ENCODE results near the gene MBD5.
A peak's percentile ranks its signal among the peaks of the same experiment; 100 is the strongest.

MBD5 gene

GRCh38 chr2:148172131-148172753, 151.4 kb downstream of the MBD5 start:
- WGBS, 2 donors (ENCODE audit: extremely low coverage in 2 of 2, insufficient read length in 2 of 2, insufficient replicate concordance in 1 of 2), result no CpG with 5 or more reads among the region's 6 CpGs
- Histone ChIP-seq H3K4me3 (ENCODE audit: low read length in 2 of 2) (no peak overlapping the region), H3K9me3 (replicated peaks in 1 of 2; ENCODE audit: control insufficient read depth in 2 of 2, insufficient read depth in 1 of 2, low read depth in 1 of 2, low read length in 2 of 2) (peaks cover 0 to 2% of the 10 kb centered on the region in 2 donors), H2AFZ (ENCODE audit: low read length) (no peak overlapping the region), H3K27ac (replicated peaks; ENCODE audit: low read length) (no peak overlapping the region), H3K18ac (ENCODE audit: low read length) (no peak overlapping the region), H3K27me3 (ENCODE audit: control insufficient read depth in 3 of 3, insufficient read depth in 3 of 3, low read depth in 1 of 3, low read length in 3 of 3) (no peaks in the 10 kb centered on the region), H2BK5ac (ENCODE audit: low read length) (no peak overlapping the region), H3K9ac (ENCODE audit: low read depth, low read length, poor library complexity) (no peak overlapping the region), H3K36me3 (replicated peaks in 1 of 2; ENCODE audit: control insufficient read depth in 2 of 2, insufficient read depth in 2 of 2, low read length in 2 of 2) (no peaks in the 10 kb centered on the region), H2BK15ac (ENCODE audit: low read length) (no peak overlapping the region), H2BK120ac (ENCODE audit: low read depth, low read length) (no peak overlapping the region), H4K91ac (ENCODE audit: low read depth, low read length, poor library complexity) (no peak overlapping the region), H2BK12ac (ENCODE audit: low read length) (no peak overlapping the region), H3K4ac (ENCODE audit: low read length) (no peak overlapping the region), H3K23ac (ENCODE audit: low read depth, low read length, poor library complexity) (peak overlapping the region; percentile 16), H3K4me2 (ENCODE audit: insufficient read depth, low read length, poor library complexity, severe bottlenecking) (no peak overlapping the region), H4K8ac (ENCODE audit: low read depth, low read length) (no peak overlapping the region), H2AK5ac (ENCODE audit: low read depth, low read length) (no peak overlapping the region), H3K14ac (ENCODE audit: low read length) (peak overlapping the region; percentile 32), H3K4me1 (ENCODE audit: control insufficient read depth in 2 of 2, insufficient read depth in 1 of 2, low read depth in 1 of 2, low read length in 2 of 2) (no peaks in the 10 kb centered on the region), H3K79me1 (ENCODE audit: low read depth, low read length) (no peaks in the 10 kb centered on the region)
- no peak for DNase-seq (ENCODE audit: low spot score)

DNA sequence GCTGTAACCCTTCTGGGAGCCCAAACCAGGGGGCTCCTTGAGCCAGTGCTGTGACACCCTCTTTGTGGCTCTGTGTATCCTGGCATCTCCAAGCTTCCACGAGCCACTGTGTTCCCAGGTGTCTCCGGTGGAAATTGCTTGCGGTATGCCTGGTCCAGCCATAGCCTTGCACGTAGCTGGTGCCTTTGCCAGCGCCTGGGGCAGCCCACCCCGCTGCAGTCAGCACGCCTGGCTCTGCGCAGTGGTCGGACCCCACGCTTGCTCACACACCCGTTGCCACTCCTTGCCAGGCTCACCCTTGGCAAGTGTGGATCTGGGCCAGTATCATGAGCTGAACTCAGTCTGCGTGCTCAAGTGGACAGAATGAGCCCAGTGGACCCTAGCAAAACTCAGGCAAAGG, 152.3 kb downstream of the MBD5 start:
- H4K91ac ChIP-seq (ENCODE audit: low read depth, low read length, poor library complexity), result no peak overlapping the region
- no peak overlapping the region for H2BK120ac ChIP-seq (ENCODE audit: low read depth, low read length)
- H2AK5ac ChIP-seq (ENCODE audit: low read depth, low read length), result no peak overlapping the region
- peak overlapping the region; percentile 41 for H3K18ac ChIP-seq (ENCODE audit: low read length)
- H3K27me3 ChIP-seq (ENCODE audit: control insufficient read depth in 3 of 3, insufficient read depth in 3 of 3, low read depth in 1 of 3, low read length in 3 of 3), result no peaks in the 10 kb centered on the region
- no peak overlapping the region for H3K4me2 ChIP-seq (ENCODE audit: insufficient read depth, low read length, poor library complexity, severe bottlenecking)
- peak overlapping the region; percentile 27 for H3K23ac ChIP-seq (ENCODE audit: low read depth, low read length, poor library complexity)
- no peak overlapping the region for H3K4ac ChIP-seq (ENCODE audit: low read length)
- H3K27ac ChIP-seq (replicated peaks; ENCODE audit: low read length), result no peak overlapping the region
- no peak overlapping the region for H2BK12ac ChIP-seq (ENCODE audit: low read length)
- no peak overlapping the region for H2BK5ac ChIP-seq (ENCODE audit: low read length)
- H3K4me3 ChIP-seq (ENCODE audit: low read length in 2 of 2), result peak overlapping the region in 1 of 2 donors; percentile 38
- H2BK15ac ChIP-seq (ENCODE audit: low read length), result no peak overlapping the region
- DNase-seq (ENCODE audit: low spot score), result no peak
- no peak overlapping the region for H3K9ac ChIP-seq (ENCODE audit: low read depth, low read length, poor library complexity)
- peaks cover 0 to 2% of the 10 kb centered on the region in 2 donors for H3K9me3 ChIP-seq (replicated peaks in 1 of 2; ENCODE audit: control insufficient read depth in 2 of 2, insufficient read depth in 1 of 2, low read depth in 1 of 2, low read length in 2 of 2)
- no peak overlapping the region for H2AFZ ChIP-seq (ENCODE audit: low read length)
- WGBS, 2 donors (ENCODE audit: extremely low coverage in 2 of 2, insufficient read length in 2 of 2, insufficient replicate concordance in 1 of 2), result no CpG with 5 or more reads among the region's 12 CpGs
- no peaks in the 10 kb centered on the region for H3K4me1 ChIP-seq (ENCODE audit: control insufficient read depth in 2 of 2, insufficient read depth in 1 of 2, low read depth in 1 of 2, low read length in 2 of 2)
- no peaks in the 10 kb centered on the region for H3K36me3 ChIP-seq (replicated peaks in 1 of 2; ENCODE audit: control insufficient read depth in 2 of 2, insufficient read depth in 2 of 2, low read length in 2 of 2)
- no peak overlapping the region for H4K8ac ChIP-seq (ENCODE audit: low read depth, low read length)
- no peak overlapping the region for H3K14ac ChIP-seq (ENCODE audit: low read length)
- H3K79me1 ChIP-seq (ENCODE audit: low read depth, low read length), result no peaks in the 10 kb centered on the region

- Histone ChIP-seq H2BK12ac (ENCODE audit: low read length) (no peak overlapping the region), H2BK120ac (ENCODE audit: low read depth, low read length) (no peak overlapping the region), H3K27ac (replicated peaks; ENCODE audit: low read length) (no peak overlapping the region), H3K23ac (ENCODE audit: low read depth, low read length, poor library complexity) (no peak overlapping the region), H3K4me3 (ENCODE audit: low read length in 2 of 2) (no peak overlapping the region), H3K27me3 (ENCODE audit: control insufficient read depth in 3 of 3, insufficient read depth in 3 of 3, low read depth in 1 of 3, low read length in 3 of 3) (no peaks in the 10 kb centered on the region), H2AK5ac (ENCODE audit: low read depth, low read length) (no peak overlapping the region), H3K4ac (ENCODE audit: low read length) (no peak overlapping the region), H3K4me1 (ENCODE audit: control insufficient read depth in 2 of 2, insufficient read depth in 1 of 2, low read depth in 1 of 2, low read length in 2 of 2) (no peaks in the 10 kb centered on the region), H3K79me1 (ENCODE audit: low read depth, low read length) (no peaks in the 10 kb centered on the region), H2BK5ac (ENCODE audit: low read length) (no peak overlapping the region), H3K36me3 (replicated peaks in 1 of 2; ENCODE audit: control insufficient read depth in 2 of 2, insufficient read depth in 2 of 2, low read length in 2 of 2) (peaks cover 0 to 22% of the 10 kb centered on the region in 2 donors), H3K18ac (ENCODE audit: low read length) (no peak overlapping the region), H3K9ac (ENCODE audit: low read depth, low read length, poor library complexity) (no peak overlapping the region), H3K14ac (ENCODE audit: low read length) (no peak overlapping the region), H3K9me3 (replicated peaks in 1 of 2; ENCODE audit: control insufficient read depth in 2 of 2, insufficient read depth in 1 of 2, low read depth in 1 of 2, low read length in 2 of 2) (no peaks in the 10 kb centered on the region), H2BK15ac (ENCODE audit: low read length) (no peak overlapping the region), H2AFZ (ENCODE audit: low read length) (no peak overlapping the region), H4K8ac (ENCODE audit: low read depth, low read length) (no peak overlapping the region), H4K91ac (ENCODE audit: low read depth, low read length, poor library complexity) (no peak overlapping the region), H3K4me2 (ENCODE audit: insufficient read depth, low read length, poor library complexity, severe bottlenecking) (no peak overlapping the region)
- DNase-seq (ENCODE audit: low spot score), result no peak
- no CpG with 5 or more reads among the region's 1 CpG for WGBS, 2 donors (ENCODE audit: extremely low coverage in 2 of 2, insufficient read length in 2 of 2, insufficient replicate concordance in 1 of 2)
These were observed 156.7 kb downstream of the MBD5 start for GRCh38 chr2:148177559-148177958.

GRCh38 chr2:148179724-148180123, 158.8 kb downstream of the MBD5 start:
- no peaks in the 10 kb centered on the region for H3K9me3 ChIP-seq (replicated peaks in 1 of 2; ENCODE audit: control insufficient read depth in 2 of 2, insufficient read depth in 1 of 2, low read depth in 1 of 2, low read length in 2 of 2)
- H2BK15ac ChIP-seq (ENCODE audit: low read length), result no peak overlapping the region
- no peak overlapping the region for H2BK5ac ChIP-seq (ENCODE audit: low read length)
- no peaks in the 10 kb centered on the region for H3K79me1 ChIP-seq (ENCODE audit: low read depth, low read length)
- no peak overlapping the region for H2AFZ ChIP-seq (ENCODE audit: low read length)
- no peak overlapping the region for H3K23ac ChIP-seq (ENCODE audit: low read depth, low read length, poor library complexity)
- no peak overlapping the region for H3K14ac ChIP-seq (ENCODE audit: low read length)
- H3K36me3 ChIP-seq (replicated peaks in 1 of 2; ENCODE audit: control insufficient read depth in 2 of 2, insufficient read depth in 2 of 2, low read length in 2 of 2), result peaks cover 0 to 26% of the 10 kb centered on the region in 2 donors
- no peak overlapping the region for H3K27ac ChIP-seq (replicated peaks; ENCODE audit: low read length)
- no peak overlapping the region for H4K91ac ChIP-seq (ENCODE audit: low read depth, low read length, poor library complexity)
- no peak overlapping the region for H3K4me2 ChIP-seq (ENCODE audit: insufficient read depth, low read length, poor library complexity, severe bottlenecking)
- H2AK5ac ChIP-seq (ENCODE audit: low read depth, low read length), result no peak overlapping the region
- H3K9ac ChIP-seq (ENCODE audit: low read depth, low read length, poor library complexity), result no peak overlapping the region
- H2BK120ac ChIP-seq (ENCODE audit: low read depth, low read length), result no peak overlapping the region
- no peak overlapping the region for H2BK12ac ChIP-seq (ENCODE audit: low read length)
- no peaks in the 10 kb centered on the region for H3K4me1 ChIP-seq (ENCODE audit: control insufficient read depth in 2 of 2, insufficient read depth in 1 of 2, low read depth in 1 of 2, low read length in 2 of 2)
- WGBS, 2 donors (ENCODE audit: extremely low coverage in 2 of 2, insufficient read length in 2 of 2, insufficient replicate concordance in 1 of 2), result no CpG with 5 or more reads among the region's 1 CpG
- H3K27me3 ChIP-seq (ENCODE audit: control insufficient read depth in 3 of 3, insufficient read depth in 3 of 3, low read depth in 1 of 3, low read length in 3 of 3), result no peaks in the 10 kb centered on the region
- no peak overlapping the region for H3K4me3 ChIP-seq (ENCODE audit: low read length in 2 of 2)
- no peak overlapping the region for H3K4ac ChIP-seq (ENCODE audit: low read length)
- H3K18ac ChIP-seq (ENCODE audit: low read length), result no peak overlapping the region
- no peak overlapping the region for H4K8ac ChIP-seq (ENCODE audit: low read depth, low read length)
- DNase-seq (ENCODE audit: low spot score), result no peak
